Measurements from ENCODE around the gene SERPINA3.
A peak's percentile ranks its signal among the peaks of the same experiment; 100 is the strongest.
"Not testable (repeated sequence)": the region's sequence is repeated elsewhere in the genome, so short reads cannot be mapped to it uniquely, and the experiment has no call there.

Gene SERPINA3

DNA sequence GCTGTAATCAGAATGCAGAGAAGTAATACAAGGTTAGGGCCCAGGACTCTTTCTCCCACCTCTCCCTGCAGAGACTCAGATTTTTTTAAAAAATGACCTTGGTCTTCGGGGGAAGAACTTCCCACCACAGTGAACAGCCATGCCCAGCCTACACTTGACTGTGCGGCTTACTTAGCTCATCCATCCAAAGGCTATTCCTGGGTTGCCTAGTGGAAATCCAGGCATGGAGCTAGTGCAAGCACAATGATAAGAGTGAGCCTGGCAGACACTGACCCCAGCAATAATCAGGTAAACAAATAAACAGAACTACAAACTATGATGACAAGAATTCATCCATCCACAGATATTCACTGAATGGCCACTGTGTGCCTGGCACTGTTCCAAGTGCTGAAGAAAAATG lies 16.3 kb upstream of the SERPINA3 start:
- FAIRE-seq (no peak), DNase-seq (ENCODE audit: insufficient read length, low spot score) (no peak)
- TF ChIP-seq POLR2A (IDR thresholded peaks at IDR 0.05; ENCODE audit: low read depth, low read length), result no peak

GRCh38 chr14:94596361-94596760 lies 15.8 kb upstream of the SERPINA3 start:
- FAIRE-seq, result no peak
- no peak for TF ChIP-seq POLR2A (IDR thresholded peaks at IDR 0.05; ENCODE audit: low read depth, low read length)
- no peak for DNase-seq (ENCODE audit: insufficient read length, low spot score)

DNA sequence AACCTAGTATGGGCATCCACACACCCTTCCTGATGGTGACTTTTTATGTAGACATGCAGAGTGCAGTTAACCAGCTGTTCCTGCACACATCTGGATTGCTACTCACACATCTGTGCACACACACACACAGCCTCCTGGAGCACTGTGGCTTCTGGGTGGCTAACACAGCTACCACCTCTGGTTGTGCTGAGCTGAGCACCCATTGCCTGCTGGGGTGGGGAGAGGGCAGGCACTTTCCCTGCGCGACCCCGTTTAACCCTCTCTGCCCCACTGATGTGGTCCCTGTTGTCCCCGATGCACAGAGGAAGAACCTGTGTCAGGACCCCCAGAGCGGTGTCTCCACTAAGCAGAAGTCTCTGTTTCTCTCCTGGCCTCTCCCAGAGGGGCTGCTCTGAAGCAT lies 14.4 kb upstream of the SERPINA3 start:
- FAIRE-seq, result no peak
- no peak for TF ChIP-seq POLR2A (IDR thresholded peaks at IDR 0.05; ENCODE audit: low read depth, low read length)
- DNase-seq (ENCODE audit: insufficient read length, low spot score), result no peak

DNA sequence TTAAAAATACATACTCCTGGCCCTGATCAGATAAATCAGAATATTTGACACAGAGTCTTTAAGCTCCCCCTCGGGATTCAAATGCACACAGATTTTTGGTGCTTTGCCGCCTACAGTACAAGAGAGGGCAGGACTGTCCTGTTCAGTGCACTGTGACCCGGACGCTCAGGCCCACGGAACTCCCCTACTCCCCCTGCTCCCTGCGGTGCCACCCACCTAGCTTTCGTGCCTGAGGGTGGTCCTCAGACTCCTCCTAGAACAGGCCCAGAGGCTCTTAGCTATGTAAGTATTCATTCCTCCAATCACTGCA lies 13.7 kb upstream of the SERPINA3 start:
- no peak for DNase-seq (ENCODE audit: insufficient read length, low spot score)
- FAIRE-seq, result no peak
- TF ChIP-seq POLR2A (IDR thresholded peaks at IDR 0.05; ENCODE audit: low read depth, low read length), result no peak

GRCh38 chr14:94598816-94599655 lies 13.2 kb upstream of the SERPINA3 start:
- FAIRE-seq (peak; percentile 90), DNase-seq (ENCODE audit: insufficient read length, low spot score) (peak; percentile 83)
- TF ChIP-seq POLR2A (IDR thresholded peaks at IDR 0.05; ENCODE audit: low read depth, low read length), result no peak

DNA sequence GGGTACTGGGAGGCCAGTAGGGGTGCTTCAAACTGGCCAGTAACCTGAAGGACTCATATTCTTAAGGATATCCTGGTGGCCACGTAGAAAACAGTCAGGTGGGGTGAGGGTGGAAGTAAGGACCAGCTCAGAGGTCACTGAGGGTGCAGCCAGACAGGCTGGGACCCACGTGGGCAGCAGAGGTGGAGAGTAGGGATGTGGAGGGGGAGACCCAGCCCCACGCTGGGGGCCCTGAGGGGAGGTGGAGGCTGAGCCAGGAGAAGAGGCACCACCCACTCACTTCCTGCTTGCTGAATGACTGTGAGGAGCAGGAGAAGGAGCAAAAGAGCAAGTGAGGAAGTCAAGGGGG lies 12.6 kb upstream of the SERPINA3 start:
- FAIRE-seq, result no peak
- no peak for TF ChIP-seq POLR2A (IDR thresholded peaks at IDR 0.05; ENCODE audit: low read depth, low read length)
- no peak for DNase-seq (ENCODE audit: insufficient read length, low spot score)

DNA sequence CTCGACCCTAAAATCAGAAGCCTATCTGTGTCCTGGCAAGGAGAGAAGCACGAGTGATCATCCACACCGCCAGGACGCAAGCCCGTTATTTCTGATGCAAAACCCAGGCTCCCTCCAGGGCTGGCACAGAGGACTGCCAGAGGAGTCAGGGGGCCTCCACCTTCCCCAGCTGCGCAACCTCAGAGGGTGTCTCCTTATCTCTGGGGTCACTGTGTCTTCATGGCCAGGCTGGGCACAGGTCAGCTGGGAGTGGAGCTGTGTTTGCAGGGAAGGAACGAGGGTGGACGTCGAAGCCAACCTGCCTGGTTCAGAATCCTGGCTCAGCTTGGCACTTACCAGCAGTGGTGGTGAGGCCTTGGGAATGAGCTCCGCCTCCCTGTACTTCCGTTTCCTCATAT lies 12.0 kb upstream of the SERPINA3 start:
- no peak for DNase-seq (ENCODE audit: insufficient read length, low spot score)
- TF ChIP-seq POLR2A (IDR thresholded peaks at IDR 0.05; ENCODE audit: low read depth, low read length), result no peak
- no peak for FAIRE-seq

DNA sequence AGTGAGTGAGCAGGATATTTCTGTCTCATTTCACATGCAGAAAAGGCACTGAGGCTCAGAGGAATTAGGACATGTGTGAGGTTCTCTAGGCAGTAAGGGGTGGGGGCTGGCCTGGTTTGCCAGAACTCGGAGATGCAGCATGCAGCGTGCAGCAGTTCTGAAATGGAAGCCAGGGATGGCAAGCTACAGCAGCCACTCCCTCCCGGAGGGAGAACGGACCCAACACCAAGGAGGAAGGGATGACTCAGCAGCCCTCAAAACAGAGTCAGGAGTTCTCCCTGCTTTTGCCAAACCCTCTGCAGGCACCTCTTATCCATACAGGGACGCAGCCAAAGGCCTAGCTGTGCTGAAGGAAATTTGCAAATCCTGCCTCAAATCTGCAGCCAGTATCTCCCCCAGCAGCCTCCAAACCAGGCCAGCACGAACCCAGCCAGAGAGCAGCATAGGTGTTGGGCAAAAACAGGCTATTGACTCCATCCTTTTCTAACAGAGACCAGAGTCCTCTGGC lies 10.3 kb upstream of the SERPINA3 start:
- peak; percentile 73 for DNase-seq (ENCODE audit: insufficient read length, low spot score)
- TF ChIP-seq POLR2A (IDR thresholded peaks at IDR 0.05; ENCODE audit: low read depth, low read length), result no peak
- peak; percentile 78 for FAIRE-seq

GRCh38 chr14:94602722-94603121 lies 9.5 kb upstream of the SERPINA3 start:
- DNase-seq (ENCODE audit: insufficient read length, low spot score), result no peak
- TF ChIP-seq POLR2A (IDR thresholded peaks at IDR 0.05; ENCODE audit: low read depth, low read length), result no peak
- no peak for FAIRE-seq

DNA sequence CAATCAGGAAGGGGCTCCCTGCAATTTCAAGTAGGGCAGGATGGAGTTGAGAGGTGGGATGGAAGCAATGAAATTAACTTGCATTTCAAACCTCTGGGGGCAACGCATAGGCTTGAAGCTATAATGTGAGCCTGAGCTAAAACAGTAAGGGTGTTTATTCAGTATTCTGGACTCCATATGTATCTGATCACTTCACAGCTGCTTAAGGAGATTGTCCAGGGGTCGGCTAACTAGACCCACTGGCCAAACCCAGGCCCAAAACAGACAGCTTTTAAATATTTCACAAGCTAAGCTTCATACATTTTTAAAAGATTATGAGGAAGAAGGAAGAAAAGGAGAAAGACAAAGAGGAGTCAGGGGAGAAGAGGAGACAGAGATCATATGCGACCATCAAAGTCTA lies 6.8 kb upstream of the SERPINA3 start:
- no peak for TF ChIP-seq POLR2A (IDR thresholded peaks at IDR 0.05; ENCODE audit: low read depth, low read length)
- DNase-seq (ENCODE audit: insufficient read length, low spot score), result no peak
- no peak for FAIRE-seq

- not testable (repeated sequence) for FAIRE-seq; DNase-seq (ENCODE audit: insufficient read length, low spot score)
Measured at GRCh38 chr14:94608966-94609365, 3.2 kb upstream of the SERPINA3 start.

DNA sequence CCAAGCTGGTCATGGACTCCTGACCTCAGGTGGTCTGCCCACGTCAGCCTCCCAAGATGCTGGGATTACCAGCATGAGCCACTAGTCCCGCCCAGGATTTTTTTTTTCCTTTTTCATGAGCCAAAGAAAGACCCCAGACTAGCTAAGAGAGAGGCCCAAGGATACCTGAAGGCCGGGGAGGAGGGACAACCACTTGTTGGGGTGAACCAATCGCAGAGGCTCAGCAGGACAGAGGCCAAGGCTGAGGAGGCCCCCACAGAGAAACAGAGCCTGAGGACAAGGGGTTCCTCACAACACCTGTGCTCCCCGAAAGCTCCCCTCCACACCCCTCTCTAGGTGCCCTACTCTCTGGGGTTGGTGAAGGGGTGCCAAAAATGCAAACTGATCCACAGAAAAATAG lies 1.0 kb upstream of the SERPINA3 start:
- TF ChIP-seq POLR2A (IDR thresholded peaks at IDR 0.05; ENCODE audit: low read depth, low read length), result no peak
- no peak for DNase-seq (ENCODE audit: insufficient read length, low spot score)
- FAIRE-seq, result no peak

DNA sequence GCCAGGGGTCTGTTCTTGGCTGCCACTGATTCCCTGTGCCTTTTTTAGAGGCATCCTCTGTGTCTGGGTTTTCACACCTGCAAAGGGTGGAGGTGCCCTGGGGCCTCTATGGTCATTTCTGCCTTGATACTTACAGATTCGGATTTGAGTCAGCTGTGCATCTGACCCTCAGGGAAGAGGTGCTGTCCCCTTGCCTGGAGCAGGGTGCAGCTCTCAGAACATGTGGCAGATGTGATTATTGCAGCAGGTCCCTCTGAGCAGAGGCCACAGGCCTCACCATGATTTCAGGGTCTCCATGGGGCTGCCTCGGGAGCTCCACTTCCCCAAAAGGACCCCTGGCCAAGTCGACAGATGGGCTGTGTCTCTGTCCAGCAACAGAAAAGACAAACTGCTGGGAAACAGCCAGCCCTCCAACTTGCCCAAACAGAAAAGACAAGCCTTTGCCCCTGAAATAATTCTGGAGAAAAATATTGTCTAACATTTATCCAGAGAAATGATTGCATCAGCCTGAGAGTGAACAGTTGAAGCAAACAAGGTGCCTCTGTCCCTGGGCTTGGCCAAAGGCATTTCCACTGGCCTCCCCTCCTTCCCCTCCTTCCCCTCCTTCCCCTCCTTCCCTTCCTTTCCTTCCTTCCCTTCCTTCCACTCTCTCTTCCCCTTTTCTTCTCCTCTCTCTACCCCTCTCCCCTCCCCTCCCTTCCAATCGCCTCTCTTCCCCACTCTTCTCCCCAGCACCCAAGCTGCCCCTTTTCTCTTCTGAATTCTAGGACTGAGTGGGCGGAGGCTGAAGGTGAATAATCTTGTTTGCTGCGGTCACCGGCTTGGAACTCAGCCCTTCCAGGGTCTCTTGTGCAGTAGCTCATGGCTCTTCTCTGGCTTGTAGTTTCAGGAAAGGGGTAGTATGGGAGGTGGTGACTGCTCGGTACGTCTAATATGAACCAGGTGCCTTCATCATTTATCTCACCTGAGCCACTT lies 676 bp downstream of the SERPINA3 start:
- no peak for FAIRE-seq

More for the DNA sequence above, 676 bp downstream of the SERPINA3 start:
- DNase-seq (ENCODE audit: insufficient read length, low spot score), result no peak
- no peak for TF ChIP-seq POLR2A (IDR thresholded peaks at IDR 0.05; ENCODE audit: low read depth, low read length)

All from H54 (cell line).